HAP-1 (cell line): ENCODE results near the gene NPTN.
A peak's percentile ranks its signal among the peaks of the same experiment; 100 is the strongest.

Experiments used
- DNase-seq, 2 experiments: peaks; one replicate each; pipeline ENCODE4 v3.0.0-alpha.2; 2016 to 2020; ENCODE audit warnings: low spot score in 2 of 2
- H3K27me3 ChIP-seq: fragments of 250-450 bp; sonication (Bioruptor Pico); 2 replicates; pipeline ENCODE4 v1.5.1; 2020; ENCODE audit warnings: low read depth, mild to moderate bottlenecking, moderate library complexity
- H3K36me3 ChIP-seq: fragments of 250-450 bp; sonication (Bioruptor Pico); replicated peaks from 2 replicates; pipeline ENCODE4 v1.5.1; 2020; ENCODE audit warnings: mild to moderate bottlenecking
- H3K4me1 ChIP-seq: fragments of 250-450 bp; sonication (Bioruptor Pico); 2 replicates; pipeline ENCODE4 v1.5.1; 2020; ENCODE audit warnings: mild to moderate bottlenecking
- H3K4me3 ChIP-seq: fragments of 250-450 bp; sonication (Bioruptor Pico); 2 replicates; pipeline ENCODE4 v1.5.1; 2020; ENCODE audit warnings: mild to moderate bottlenecking, moderate library complexity
- H3K9me3 ChIP-seq: fragments of 250-450 bp; sonication (Bioruptor Pico); 2 replicates; pipeline ENCODE4 v1.5.1; 2020; ENCODE audit warnings: mild to moderate bottlenecking, moderate library complexity
- in situ Hi-C: fragments of 300-500 bp; cut with MboI; formaldehyde crosslinking; loops from 3 replicates; pipeline ENCODE4 v1.14.3; 2020; ENCODE audit warnings: low sequenced_read_pairs, inconsistent platforms, mixed read lengths

NPTN gene

GRCh38 chr15:73530649-73531048 lies 102.5 kb downstream of the NPTN start:
- Histone ChIP-seq H3K4me1 (no peaks in the 10 kb centered on the region), H3K36me3 (no peaks in the 10 kb centered on the region), H3K27me3 (peaks cover 18% of the 10 kb centered on the region), H3K4me3 (no peak overlapping the region), H3K9me3 (no peaks in the 10 kb centered on the region)
- no peak for DNase-seq
- in situ Hi-C loops: no loop called here

- H3K27me3 ChIP-seq: peaks cover 28% of the 10 kb centered on the region
- in situ Hi-C loops: no loop called here
- no peaks in the 10 kb centered on the region for H3K9me3 ChIP-seq
- H3K36me3 ChIP-seq: no peaks in the 10 kb centered on the region
- no peak overlapping the region for H3K4me3 ChIP-seq
- no peak for DNase-seq
- no peaks in the 10 kb centered on the region for H3K4me1 ChIP-seq
These were observed 105.6 kb downstream of the NPTN start for GRCh38 chr15:73527598-73527997.

GRCh38 chr15:73524919-73525318 lies 108.3 kb downstream of the NPTN start:
- in situ Hi-C loops: no loop called here
- DNase-seq: no peak
- H3K9me3 ChIP-seq: no peaks in the 10 kb centered on the region
- H3K27me3 ChIP-seq: peaks cover 32% of the 10 kb centered on the region
- no peak overlapping the region for H3K4me3 ChIP-seq
- no peaks in the 10 kb centered on the region for H3K4me1 ChIP-seq
- no peaks in the 10 kb centered on the region for H3K36me3 ChIP-seq

- Histone ChIP-seq H3K36me3 (no peaks in the 10 kb centered on the region), H3K4me1 (peaks cover 19% of the 10 kb centered on the region), H3K27me3 (peaks cover 22% of the 10 kb centered on the region), H3K9me3 (no peaks in the 10 kb centered on the region), H3K4me3 (no peak overlapping the region)
- no peak for DNase-seq
- in situ Hi-C loops: no loop called here
These were observed 111.2 kb downstream of the NPTN start for GRCh38 chr15:73522011-73522410.

- in situ Hi-C loops: no loop called here
- Histone ChIP-seq H3K4me1 (peaks cover 22% of the 10 kb centered on the region), H3K9me3 (no peaks in the 10 kb centered on the region), H3K4me3 (no peak overlapping the region), H3K36me3 (no peaks in the 10 kb centered on the region), H3K27me3 (peaks cover 15% of the 10 kb centered on the region)
- no peak for DNase-seq
These were observed 114.1 kb downstream of the NPTN start for GRCh38 chr15:73518876-73519733.

- peak in 1 of 2 experiments; percentile 42 for DNase-seq
- no peaks in the 10 kb centered on the region for H3K36me3 ChIP-seq
- no peak overlapping the region for H3K4me3 ChIP-seq
- H3K27me3 ChIP-seq: peaks cover 10% of the 10 kb centered on the region
- H3K9me3 ChIP-seq: no peaks in the 10 kb centered on the region
- in situ Hi-C loops: no loop called here
- H3K4me1 ChIP-seq: peaks cover 22% of the 10 kb centered on the region
These were observed 114.9 kb downstream of the NPTN start for GRCh38 chr15:73518180-73518862.

GRCh38 chr15:73517566-73517965 lies 115.6 kb downstream of the NPTN start:
- Histone ChIP-seq H3K4me3 (no peak overlapping the region), H3K4me1 (peaks cover 22% of the 10 kb centered on the region), H3K27me3 (peaks cover 8% of the 10 kb centered on the region), H3K9me3 (no peaks in the 10 kb centered on the region), H3K36me3 (no peaks in the 10 kb centered on the region)
- peak in 1 of 2 experiments; percentile 31 for DNase-seq
- in situ Hi-C loops: no loop called here

- Histone ChIP-seq H3K9me3 (no peaks in the 10 kb centered on the region), H3K36me3 (no peaks in the 10 kb centered on the region), H3K27me3 (no peaks in the 10 kb centered on the region), H3K4me3 (no peak overlapping the region), H3K4me1 (peaks cover 22% of the 10 kb centered on the region)
- DNase-seq: no peak
- in situ Hi-C loops: no loop called here
These were observed 117.7 kb downstream of the NPTN start for GRCh38 chr15:73515527-73515926.
